GM12891 (cell line): ENCODE measurements around the gene TMEM52.

Source experiments
- POLR2A ChIP-seq: IDR thresholded peaks from 2 replicates; pipeline ENCODE4 v1.6.1; 2011; ENCODE audit warnings: low read depth, low read length, control low read depth
- POLR2AphosphoS5 ChIP-seq: IDR thresholded peaks from 2 replicates; pipeline ENCODE4 v1.6.1; 2011; ENCODE audit warnings: low read depth, low read length, control low read depth
- TAF1 ChIP-seq: IDR thresholded peaks from 2 replicates; pipeline ENCODE4 v1.6.1; 2011; ENCODE audit warnings: low read depth, low read length, control low read depth

DNA sequence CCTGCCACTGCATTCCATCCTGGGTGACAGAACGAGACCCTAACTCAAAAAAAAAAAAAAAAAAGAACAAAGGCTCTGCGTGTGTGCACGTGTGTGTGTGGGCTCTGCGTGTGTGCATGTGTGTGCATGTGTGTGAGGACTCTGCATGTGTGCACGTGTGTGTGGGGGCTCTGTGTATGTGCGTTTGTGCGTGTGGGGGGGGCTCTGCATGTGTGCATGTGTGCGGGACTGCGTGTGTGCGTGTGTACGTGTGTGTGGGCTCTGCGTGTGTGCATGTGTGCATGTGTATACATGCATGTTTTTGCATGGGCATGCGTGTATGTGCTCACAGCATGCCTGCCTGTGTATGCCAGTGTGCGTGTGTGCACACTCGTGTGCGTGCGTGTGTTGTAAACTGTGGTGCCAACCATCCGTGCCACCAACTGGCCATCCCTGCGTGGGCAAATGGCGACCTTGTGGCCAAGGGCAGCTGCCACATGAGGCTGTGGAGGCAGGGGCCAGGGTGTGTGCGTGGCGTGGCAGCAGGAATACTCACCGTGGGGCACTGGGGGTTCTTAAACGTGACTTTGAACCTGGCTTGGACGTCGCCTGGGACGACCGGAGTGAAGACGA, 26.8 kb upstream of the TMEM52 start:
- TF ChIP-seq POLR2A (no peak), POLR2AphosphoS5 (no peak), TAF1 (no peak)
